GM12872 (cell line): Measurements from ENCODE around the gene AIG1.

Source experiments
- TF ChIP-seq, protein P1 (sequence below): IDR thresholded peaks from 3 replicates; pipeline ENCODE4 v1.5.1; 2011; ENCODE audit warnings: low read depth, mild to moderate bottlenecking, low read length, moderate library complexity; ENCODE audit not compliant: insufficient read depth

The AIG1 gene

DNA sequence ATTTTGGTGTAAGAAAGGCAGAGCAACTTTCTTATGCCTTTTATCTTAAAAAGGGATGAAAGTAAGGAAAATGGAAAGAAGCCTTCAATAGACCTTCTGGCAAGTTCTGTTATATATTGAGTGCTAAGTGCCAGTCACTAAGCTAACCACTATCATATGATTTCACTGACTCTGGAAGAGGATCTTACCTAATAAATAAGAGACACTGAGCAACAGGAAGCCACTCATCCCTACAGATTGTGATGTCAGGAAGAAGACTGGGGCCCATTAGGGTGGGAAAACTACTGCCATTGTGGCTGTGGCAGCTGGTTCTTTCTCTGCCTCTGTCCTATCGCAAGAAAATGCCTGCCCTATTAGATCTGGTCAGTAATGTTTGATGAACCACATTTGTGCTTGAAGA lies 89.6 kb downstream of the AIG1 start:
- TF ChIP-seq, protein P1, sequence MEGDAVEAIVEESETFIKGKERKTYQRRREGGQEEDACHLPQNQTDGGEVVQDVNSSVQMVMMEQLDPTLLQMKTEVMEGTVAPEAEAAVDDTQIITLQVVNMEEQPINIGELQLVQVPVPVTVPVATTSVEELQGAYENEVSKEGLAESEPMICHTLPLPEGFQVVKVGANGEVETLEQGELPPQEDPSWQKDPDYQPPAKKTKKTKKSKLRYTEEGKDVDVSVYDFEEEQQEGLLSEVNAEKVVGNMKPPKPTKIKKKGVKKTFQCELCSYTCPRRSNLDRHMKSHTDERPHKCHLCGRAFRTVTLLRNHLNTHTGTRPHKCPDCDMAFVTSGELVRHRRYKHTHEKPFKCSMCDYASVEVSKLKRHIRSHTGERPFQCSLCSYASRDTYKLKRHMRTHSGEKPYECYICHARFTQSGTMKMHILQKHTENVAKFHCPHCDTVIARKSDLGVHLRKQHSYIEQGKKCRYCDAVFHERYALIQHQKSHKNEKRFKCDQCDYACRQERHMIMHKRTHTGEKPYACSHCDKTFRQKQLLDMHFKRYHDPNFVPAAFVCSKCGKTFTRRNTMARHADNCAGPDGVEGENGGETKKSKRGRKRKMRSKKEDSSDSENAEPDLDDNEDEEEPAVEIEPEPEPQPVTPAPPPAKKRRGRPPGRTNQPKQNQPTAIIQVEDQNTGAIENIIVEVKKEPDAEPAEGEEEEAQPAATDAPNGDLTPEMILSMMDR, result no peak

GRCh38 chr6:143151381-143151780 lies 90.7 kb downstream of the AIG1 start:
- TF ChIP-seq, protein P1, result no peak

GRCh38 chr6:143155681-143156080 lies 95.0 kb downstream of the AIG1 start:
- TF ChIP-seq, protein P1, result no peak

DNA sequence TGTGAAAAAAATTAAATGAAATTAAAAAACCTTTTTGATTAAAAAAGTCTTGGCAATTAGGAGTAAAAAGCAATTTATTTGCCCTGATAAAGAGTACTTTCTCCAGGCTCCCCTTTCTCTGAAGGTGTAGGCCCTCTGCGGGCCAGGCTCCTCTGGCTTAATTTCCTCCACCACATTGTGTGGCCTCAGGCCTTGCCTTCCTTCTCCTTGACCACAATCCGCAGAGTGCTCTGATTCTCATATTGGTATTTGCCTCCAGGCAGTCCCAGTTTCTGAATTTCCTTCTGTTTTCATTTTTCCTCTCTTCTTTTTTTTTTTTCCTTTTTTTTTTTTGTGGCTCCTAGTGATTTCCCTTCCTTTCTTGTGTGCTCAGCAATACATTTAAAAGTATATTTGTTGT lies 96.4 kb downstream of the AIG1 start:
- TF ChIP-seq, protein P1, result no peak

GRCh38 chr6:143158113-143158581 lies 97.5 kb downstream of the AIG1 start:
- TF ChIP-seq, protein P1, result no peak

DNA sequence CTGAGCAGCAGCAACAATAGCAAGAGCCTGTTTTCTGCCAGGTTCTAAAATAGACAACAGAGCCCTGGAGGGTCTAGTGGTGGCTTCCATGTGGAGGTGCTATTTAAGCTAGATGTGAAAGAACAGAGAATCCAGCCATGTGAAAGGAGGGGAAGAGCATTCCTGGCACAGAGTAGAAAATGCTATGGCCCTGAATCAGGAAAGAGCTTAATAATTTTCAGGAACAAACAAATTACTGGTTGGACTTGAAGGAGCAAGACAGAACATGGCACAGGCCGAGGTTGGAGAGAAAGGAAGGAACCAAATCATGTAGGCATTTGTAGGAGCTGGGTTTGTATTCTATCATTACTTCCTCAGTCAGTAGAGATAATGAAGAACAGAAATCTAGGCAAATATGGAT lies 98.3 kb downstream of the AIG1 start:
- TF ChIP-seq, protein P1, result no peak

GRCh38 chr6:143160015-143160414 lies 99.3 kb downstream of the AIG1 start:
- TF ChIP-seq, protein P1, result no peak
